BLaER1 treated with 17β-estradiol and CSF1 and Interleukin-3, amounts not matched to agents 10 nM and 100 nM (cell line): ENCODE measurements around the gene ZNF331.
A peak's percentile ranks its signal among the peaks of the same experiment; 100 is the strongest.

Experiments
- H3K27ac ChIP-seq, 11 experiments: shearing (Covaris generic); formaldehyde crosslinking; 2 replicates each; pipeline ENCODE4 v1.8.1; 2022
- H3K27me3 ChIP-seq, 11 experiments: shearing (Covaris generic); formaldehyde crosslinking; 2 replicates each; pipeline ENCODE4 v1.8.1; 2022
- H3K36me3 ChIP-seq, 11 experiments: shearing (Covaris generic); formaldehyde crosslinking; 2 replicates each; pipeline ENCODE4 v1.8.1; 2022
- H3K4me1 ChIP-seq, 10 experiments: shearing (Covaris generic); formaldehyde crosslinking; 2 replicates each; pipeline ENCODE4 v1.8.1; 2022
- H3K4me2 ChIP-seq, 11 experiments: shearing (Covaris generic); formaldehyde crosslinking; 2 replicates each; pipeline ENCODE4 v1.8.1; 2022
- H3K4me3 ChIP-seq, 10 experiments: shearing (Covaris generic); formaldehyde crosslinking; 2 replicates each; pipeline ENCODE4 v1.8.1; 2022
- H3K9ac ChIP-seq, 11 experiments: shearing (Covaris generic); formaldehyde crosslinking; 2 replicates each; pipeline ENCODE4 v1.8.1; 2022
- H3K9me3 ChIP-seq, 11 experiments: shearing (Covaris generic); formaldehyde crosslinking; replicated peaks in 1 of 11; 2 replicates each; pipeline ENCODE4 v1.8.1; 2022
- H4K20me1 ChIP-seq, 11 experiments: shearing (Covaris generic); formaldehyde crosslinking; 2 replicates each; pipeline ENCODE4 v1.8.1; 2022
- Cebpa-rat ChIP-seq, 11 experiments: shearing (Covaris generic); IDR thresholded peaks; 2 replicates each; pipeline ENCODE4 v1.8.1; 2022

ZNF331 gene

GRCh38 chr19:53571339-53571738 lies 33.4 kb downstream of the ZNF331 start:
- peaks cover 35 to 48% (median 38%) of the 10 kb centered on the region in 11 experiments for H3K9me3 ChIP-seq

GRCh38 chr19:53576941-53577653 lies 39.2 kb downstream of the ZNF331 start:
- Histone ChIP-seq H3K4me1 (no peaks in the 10 kb centered on the region), H3K9ac (no peak overlapping the region), H3K27ac (no peak overlapping the region), H3K4me2 (no peak overlapping the region), H3K4me3 (peak overlapping the region in 9 of 10 experiments; percentile 7 to 39 (median 27); a peak in 13 of 20 replicates), H3K27me3 (no peaks in the 10 kb centered on the region), H4K20me1 (no peaks in the 10 kb centered on the region; a peak in 1 of 22 replicates), H3K36me3 (peaks cover 77 to 84% (median 81%) of the 10 kb centered on the region in 11 experiments), H3K9me3 (peaks cover 76 to 96% (median 88%) of the 10 kb centered on the region in 11 experiments)
- TF ChIP-seq Cebpa-rat (IDR thresholded peaks at IDR 0.05): no peak

More at GRCh38 chr19:53571339-53571738, 33.4 kb downstream of the ZNF331 start:
- Histone ChIP-seq H3K27me3 (no peaks in the 10 kb centered on the region), H3K9ac (no peak overlapping the region), H4K20me1 (peaks cover 0 to 51% (median 0%) of the 10 kb centered on the region in 11 experiments; a peak in 5 of 22 replicates), H3K27ac (no peak overlapping the region), H3K36me3 (peaks cover 70 to 99% (median 84%) of the 10 kb centered on the region in 11 experiments), H3K4me3 (no peak overlapping the region), H3K4me1 (no peaks in the 10 kb centered on the region), H3K4me2 (no peak overlapping the region)
- TF ChIP-seq Cebpa-rat (IDR thresholded peaks at IDR 0.05): no peak

- Histone ChIP-seq H3K27me3 (no peaks in the 10 kb centered on the region), H3K4me2 (no peak overlapping the region), H3K36me3 (peaks cover 69 to 76% (median 74%) of the 10 kb centered on the region in 11 experiments), H3K9me3 (peaks cover 73 to 100% (median 91%) of the 10 kb centered on the region in 11 experiments), H3K4me1 (no peaks in the 10 kb centered on the region), H3K9ac (no peak overlapping the region), H3K27ac (no peak overlapping the region), H3K4me3 (peak overlapping the region in 6 of 10 experiments; percentile 7 to 39 (median 22); a peak in 8 of 20 replicates), H4K20me1 (no peaks in the 10 kb centered on the region; a peak in 1 of 22 replicates)
- TF ChIP-seq Cebpa-rat (IDR thresholded peaks at IDR 0.05): no peak
Measured at GRCh38 chr19:53577968-53578367, 40.0 kb downstream of the ZNF331 start.

- H3K9ac ChIP-seq: no peak overlapping the region
- H3K4me3 ChIP-seq: no peak overlapping the region
- TF ChIP-seq Cebpa-rat (IDR thresholded peaks at IDR 0.05): peak in 3 of 11 experiments; percentile 15 to 65 (median 52); a peak in 4 of 22 replicates
- no peak overlapping the region for H3K4me2 ChIP-seq
- H3K9me3 ChIP-seq: peaks cover 58 to 92% (median 79%) of the 10 kb centered on the region in 11 experiments
- no peaks in the 10 kb centered on the region for H3K27me3 ChIP-seq
- no peaks in the 10 kb centered on the region; a peak in 1 of 22 replicates for H4K20me1 ChIP-seq
- H3K36me3 ChIP-seq: peaks cover 53 to 61% (median 58%) of the 10 kb centered on the region in 11 experiments
- no peak overlapping the region for H3K27ac ChIP-seq
- no peaks in the 10 kb centered on the region for H3K4me1 ChIP-seq
Measured at GRCh38 chr19:53579518-53579917, 41.6 kb downstream of the ZNF331 start.

GRCh38 chr19:53580871-53581835 lies 43.2 kb downstream of the ZNF331 start:
- Histone ChIP-seq H3K9ac (no peak overlapping the region), H3K9me3 (peaks cover 42 to 76% (median 62%) of the 10 kb centered on the region in 11 experiments), H3K4me1 (no peaks in the 10 kb centered on the region), H3K4me3 (no peak overlapping the region), H3K27me3 (no peaks in the 10 kb centered on the region), H3K4me2 (no peak overlapping the region), H4K20me1 (no peaks in the 10 kb centered on the region), H3K27ac (no peak overlapping the region), H3K36me3 (peaks cover 37 to 44% (median 42%) of the 10 kb centered on the region in 11 experiments)
- no peak for TF ChIP-seq Cebpa-rat (IDR thresholded peaks at IDR 0.05)

- Histone ChIP-seq H3K27me3 (no peaks in the 10 kb centered on the region), H3K4me2 (no peak overlapping the region), H3K36me3 (peaks cover 30 to 37% (median 35%) of the 10 kb centered on the region in 11 experiments), H4K20me1 (no peaks in the 10 kb centered on the region), H3K4me1 (no peaks in the 10 kb centered on the region), H3K4me3 (no peak overlapping the region), H3K9me3 (peaks cover 34 to 74% (median 58%) of the 10 kb centered on the region in 11 experiments), H3K27ac (no peak overlapping the region), H3K9ac (no peak overlapping the region)
- no peak for TF ChIP-seq Cebpa-rat (IDR thresholded peaks at IDR 0.05)
Measured at GRCh38 chr19:53581871-53582279, 43.9 kb downstream of the ZNF331 start.

- no peaks in the 10 kb centered on the region for H3K27me3 ChIP-seq
- no peak for TF ChIP-seq Cebpa-rat (IDR thresholded peaks at IDR 0.05)
- H3K36me3 ChIP-seq: peaks cover 17 to 24% (median 22%) of the 10 kb centered on the region in 11 experiments
- H4K20me1 ChIP-seq: no peaks in the 10 kb centered on the region
- no peak overlapping the region for H3K9ac ChIP-seq
- H3K4me3 ChIP-seq: no peak overlapping the region
- H3K4me2 ChIP-seq: no peak overlapping the region
- H3K27ac ChIP-seq: no peak overlapping the region
- peaks cover 21 to 61% (median 45%) of the 10 kb centered on the region in 11 experiments for H3K9me3 ChIP-seq
- H3K4me1 ChIP-seq: no peaks in the 10 kb centered on the region
Measured at GRCh38 chr19:53583181-53583580, 45.2 kb downstream of the ZNF331 start.

GRCh38 chr19:53586277-53586691 lies 48.3 kb downstream of the ZNF331 start:
- H3K9ac ChIP-seq: no peak overlapping the region
- no peak overlapping the region for H3K4me3 ChIP-seq
- no peak overlapping the region for H3K4me2 ChIP-seq
- no peaks in the 10 kb centered on the region for H3K4me1 ChIP-seq
- TF ChIP-seq Cebpa-rat (IDR thresholded peaks at IDR 0.05): no peak
- H3K27me3 ChIP-seq: no peaks in the 10 kb centered on the region
- H4K20me1 ChIP-seq: no peaks in the 10 kb centered on the region
- H3K9me3 ChIP-seq: peaks cover 0 to 30% (median 18%) of the 10 kb centered on the region in 11 experiments; a peak in 14 of 22 replicates
- H3K27ac ChIP-seq: no peak overlapping the region
- no peaks in the 10 kb centered on the region for H3K36me3 ChIP-seq
